ENCODE measurements around the gene DRAM2.
"Not testable (repeated sequence)": the region's sequence is repeated elsewhere in the genome, so short reads cannot be mapped to it uniquely, and the experiment has no call there.

Gene DRAM2

GRCh38 chr1:111126354-111126753, 13.5 kb downstream of the DRAM2 start:
- no peak overlapping the region for H3K27ac ChIP-seq
- no peak for TF ChIP-seq CTCF (conservative IDR thresholded peaks at IDR 0.05)
- no peak for TF ChIP-seq ZFX (IDR thresholded peaks at IDR 0.05)

DNA sequence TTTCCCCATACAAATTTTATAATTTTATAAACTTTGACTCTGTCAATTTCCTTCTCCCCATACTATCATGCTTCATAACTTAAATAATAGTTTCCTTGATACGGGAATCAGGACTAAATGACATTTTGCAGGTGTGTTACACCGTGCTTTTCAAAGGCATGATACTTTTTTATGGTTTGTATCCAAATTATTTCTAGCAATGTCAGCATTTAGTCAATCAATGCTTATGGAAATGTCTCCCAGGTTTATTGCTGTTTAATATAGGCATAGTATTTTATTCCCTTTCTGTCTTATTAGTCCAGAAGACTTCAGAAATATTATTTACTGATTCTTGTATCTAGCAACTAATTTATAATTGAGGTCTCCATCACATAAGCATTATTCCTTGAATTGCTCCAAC, 23.4 kb downstream of the DRAM2 start:
- no peak overlapping the region for H3K27ac ChIP-seq
- TF ChIP-seq CTCF (conservative IDR thresholded peaks at IDR 0.05) (no peak), ZFX (IDR thresholded peaks at IDR 0.05) (no peak)

GRCh38 chr1:111110197-111110899, 29.5 kb downstream of the DRAM2 start:
- H3K27ac ChIP-seq: peak overlapping the region; percentile 45
- TF ChIP-seq CTCF (conservative IDR thresholded peaks at IDR 0.05): no peak
- no peak for TF ChIP-seq ZFX (IDR thresholded peaks at IDR 0.05)

DNA sequence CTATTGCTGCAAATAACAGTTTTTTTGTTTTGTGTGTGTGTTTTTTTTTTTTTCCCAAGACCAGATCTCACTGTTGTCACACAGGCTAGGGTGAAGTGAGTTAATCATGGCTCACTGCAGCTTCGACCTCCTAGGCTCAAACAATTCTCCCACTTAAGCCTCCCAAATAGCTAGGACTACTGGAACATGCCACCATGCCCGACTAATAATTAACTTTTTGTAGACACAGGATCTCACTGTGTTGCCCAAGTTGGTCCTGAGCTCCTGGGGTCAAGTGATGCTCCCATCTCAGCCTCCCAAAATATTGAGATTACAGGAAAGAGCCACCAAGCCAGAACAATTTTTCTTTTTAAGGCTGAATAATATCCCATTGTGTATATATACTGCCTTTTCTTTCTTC, 34.9 kb downstream of the DRAM2 start:
- TF ChIP-seq CTCF (conservative IDR thresholded peaks at IDR 0.05) (no peak), ZFX (IDR thresholded peaks at IDR 0.05) (no peak)
- H3K27ac ChIP-seq: no peak overlapping the region

GRCh38 chr1:111101854-111102642, 37.8 kb downstream of the DRAM2 start:
- no peak for TF ChIP-seq CTCF (conservative IDR thresholded peaks at IDR 0.05)
- no peak for TF ChIP-seq ZFX (IDR thresholded peaks at IDR 0.05)
- no peak overlapping the region for H3K27ac ChIP-seq

DNA sequence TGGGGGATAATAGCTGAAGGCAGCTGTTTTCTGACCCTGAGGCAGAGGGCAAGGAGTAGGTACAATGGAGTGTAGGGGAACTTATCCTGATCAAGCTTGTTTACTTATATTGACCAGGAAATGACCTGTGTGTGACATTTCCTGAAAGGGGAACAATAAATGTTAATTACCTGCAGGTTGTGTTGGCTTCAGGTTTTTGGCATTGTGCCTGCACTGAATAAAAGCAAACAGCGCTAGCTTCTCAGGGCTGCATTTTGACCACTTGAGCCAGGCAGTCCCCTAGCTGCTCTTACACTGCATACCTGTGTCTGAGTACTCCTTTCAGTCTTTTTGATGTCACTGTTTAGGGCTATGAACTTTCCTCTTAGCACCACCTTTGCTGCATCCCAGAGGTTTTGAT, 40.6 kb downstream of the DRAM2 start:
- no peak for TF ChIP-seq ZFX (IDR thresholded peaks at IDR 0.05)
- no peak for TF ChIP-seq CTCF (conservative IDR thresholded peaks at IDR 0.05)

GRCh38 chr1:111097356-111098099, 42.4 kb downstream of the DRAM2 start:
- no peak overlapping the region for H3K27ac ChIP-seq
- TF ChIP-seq ZFX (IDR thresholded peaks at IDR 0.05): no peak

More for the DNA sequence above, 40.6 kb downstream of the DRAM2 start:
- no peak overlapping the region for H3K27ac ChIP-seq

GRCh38 chr1:111095421-111095820, 44.5 kb downstream of the DRAM2 start:
- H3K27ac ChIP-seq: not testable (repeated sequence)

All from C4-2B (cell line).